Measurements from ENCODE around the gene MAPKAPK3.
A peak's percentile ranks its signal among the peaks of the same experiment; 100 is the strongest.
"Not testable (repeated sequence)": the region's sequence is repeated elsewhere in the genome, so short reads cannot be mapped to it uniquely, and the experiment has no call there.

MAPKAPK3 gene

DNA sequence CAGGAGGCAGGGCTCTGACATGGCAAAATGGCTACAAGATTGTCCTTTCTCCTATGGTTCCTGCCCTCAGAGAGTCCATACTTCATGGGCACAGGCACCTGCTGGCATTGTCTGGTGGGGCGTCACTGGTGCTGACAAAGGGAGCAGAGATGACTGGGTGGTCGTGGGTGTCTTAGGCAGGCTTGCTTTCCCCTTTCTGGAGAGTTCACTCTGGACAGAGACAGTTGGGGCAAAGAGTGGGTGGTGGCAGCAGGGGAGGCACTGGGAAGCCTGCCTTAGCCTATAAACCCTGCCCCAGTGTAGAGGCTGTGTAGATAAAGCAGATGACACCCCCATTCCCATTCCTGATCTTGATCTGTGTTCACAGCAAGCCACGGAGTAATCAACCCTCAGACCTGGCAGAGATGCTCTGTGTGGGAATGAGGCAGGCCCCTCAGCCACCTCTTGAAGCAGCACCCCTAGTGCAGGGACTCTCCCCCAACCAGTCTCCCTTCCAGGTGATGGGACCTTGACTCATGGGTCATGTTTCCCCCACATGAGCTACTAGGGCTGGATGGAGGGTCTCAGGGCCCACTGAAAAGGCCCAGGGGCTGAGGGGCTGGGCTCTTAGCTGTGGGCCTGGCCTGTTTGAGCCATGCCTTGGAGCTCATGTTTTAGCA lies 37.1 kb downstream of the MAPKAPK3 start:
- DNase-seq (ENCODE audit: low read depth in 2 of 2, low spot score in 1 of 2), result no peak

DNA sequence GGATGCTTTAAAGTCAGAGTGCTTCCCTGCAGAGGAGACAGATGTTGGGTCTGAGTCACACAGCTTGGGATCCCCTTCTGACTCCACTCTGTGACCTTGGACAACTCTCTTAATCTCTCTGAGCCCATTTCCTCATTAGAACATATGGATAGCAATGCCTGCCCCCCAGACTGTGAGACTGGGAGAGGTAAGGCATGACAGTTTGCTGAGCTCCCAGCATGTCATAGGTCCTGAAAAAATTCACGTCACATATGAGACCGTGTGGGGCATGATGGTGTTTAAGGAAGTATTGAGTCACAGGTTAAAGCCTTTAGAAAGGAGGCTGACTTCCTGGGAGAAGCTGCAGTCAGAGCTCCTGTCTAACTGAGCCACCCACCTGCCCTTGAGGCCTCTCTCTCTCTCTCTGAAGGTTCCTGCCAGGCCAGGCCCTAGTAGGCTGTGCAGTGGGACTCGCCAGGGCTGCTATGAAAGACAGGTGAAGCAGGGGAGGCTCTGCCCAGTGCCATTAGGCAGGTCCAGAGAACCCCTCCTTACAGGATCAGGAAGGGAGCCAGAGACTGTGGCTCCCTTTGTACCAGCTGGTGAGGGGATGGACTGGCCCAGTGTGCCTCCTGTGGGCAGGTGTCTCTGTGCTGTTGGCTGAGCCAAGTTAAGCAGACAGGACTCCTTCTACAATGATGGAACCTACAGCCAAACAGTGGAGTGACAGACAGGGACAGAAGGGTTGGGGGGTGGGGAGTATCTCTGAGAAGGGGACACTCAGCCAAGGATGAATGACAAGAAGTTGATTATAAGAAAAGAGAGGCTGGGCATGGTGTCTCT lies 38.3 kb downstream of the MAPKAPK3 start:
- DNase-seq (ENCODE audit: low read depth in 2 of 2, low spot score in 1 of 2), result no peak

DNA sequence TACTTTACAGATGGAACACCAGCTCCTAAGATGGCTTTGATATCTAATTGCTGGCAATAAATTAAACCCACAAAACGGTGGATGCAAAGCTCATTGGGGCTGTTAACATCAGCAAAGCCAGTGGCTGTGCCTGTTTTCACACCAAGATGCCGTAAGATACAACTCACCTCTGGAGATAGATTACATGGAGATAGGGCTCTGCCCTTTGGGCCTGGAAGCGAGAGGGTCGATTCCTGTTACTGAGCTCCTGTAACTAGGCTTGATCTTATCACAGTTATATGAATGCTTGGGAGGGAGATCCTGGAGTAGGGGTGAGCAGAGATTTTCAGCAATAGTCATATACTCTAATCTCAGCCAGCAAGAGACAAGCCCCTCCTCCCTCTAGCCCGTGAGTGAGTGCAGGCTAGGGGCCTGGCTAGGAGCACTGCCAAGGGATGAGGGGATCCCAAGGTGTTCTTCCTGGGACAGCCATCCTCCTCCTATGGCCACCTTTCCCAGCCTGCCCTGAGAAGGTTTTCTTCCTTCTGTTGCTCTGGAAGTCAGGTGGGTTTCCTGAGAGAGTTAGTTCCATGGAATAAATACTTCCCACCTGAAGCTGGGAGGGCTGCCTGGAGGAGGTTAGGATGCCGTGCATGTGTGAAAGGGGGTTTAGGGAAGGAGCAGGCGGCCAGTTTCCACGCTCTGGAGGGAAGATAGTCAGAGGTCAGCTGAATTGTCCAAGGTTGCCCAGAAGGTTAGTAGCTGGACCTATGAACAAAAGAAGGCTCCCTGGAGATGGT lies 39.7 kb downstream of the MAPKAPK3 start:
- no peak for DNase-seq (ENCODE audit: low read depth in 2 of 2, low spot score in 1 of 2)

DNA sequence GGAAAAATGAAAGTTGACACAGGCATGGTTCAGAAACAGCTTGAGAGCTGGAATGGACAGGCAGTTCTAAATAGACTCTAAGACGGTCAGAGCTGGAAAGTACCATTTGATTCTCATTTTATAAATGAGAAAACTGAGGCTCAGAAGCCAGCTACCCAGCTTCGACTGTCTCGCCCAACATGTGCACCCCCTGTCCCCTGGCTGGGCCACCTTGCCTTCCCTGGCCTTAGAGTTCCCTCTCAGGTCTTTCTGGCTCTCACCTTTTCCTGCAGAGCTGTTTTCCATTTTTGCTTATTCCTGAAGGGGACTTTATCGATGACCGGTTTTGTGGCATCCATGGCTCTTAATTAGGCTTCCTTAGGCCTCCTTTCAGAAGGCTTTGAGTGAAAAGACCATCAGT lies 40.5 kb downstream of the MAPKAPK3 start:
- no peak for DNase-seq (ENCODE audit: low read depth in 2 of 2, low spot score in 1 of 2)

DNA sequence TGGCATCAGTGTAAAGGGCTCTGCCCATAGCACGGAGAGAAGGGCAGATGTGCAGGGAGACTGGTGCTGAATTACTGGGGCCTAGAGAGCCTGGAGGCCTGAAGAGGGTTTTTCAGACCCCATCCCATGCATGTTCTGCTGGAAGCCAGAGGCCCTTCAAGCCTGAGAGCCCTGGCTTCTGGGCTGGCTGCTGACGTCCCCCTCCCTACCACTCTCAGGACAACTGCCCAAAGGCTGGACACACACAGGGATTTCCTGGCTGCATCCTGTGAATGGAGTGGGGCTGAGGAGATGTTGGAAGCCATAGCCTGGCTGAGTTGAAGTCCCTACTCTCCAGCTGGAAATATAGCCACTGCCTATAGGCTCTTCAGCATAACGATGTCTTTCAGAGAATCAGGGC lies 40.9 kb downstream of the MAPKAPK3 start:
- DNase-seq (ENCODE audit: low read depth in 2 of 2, low spot score in 1 of 2), result no peak

DNA sequence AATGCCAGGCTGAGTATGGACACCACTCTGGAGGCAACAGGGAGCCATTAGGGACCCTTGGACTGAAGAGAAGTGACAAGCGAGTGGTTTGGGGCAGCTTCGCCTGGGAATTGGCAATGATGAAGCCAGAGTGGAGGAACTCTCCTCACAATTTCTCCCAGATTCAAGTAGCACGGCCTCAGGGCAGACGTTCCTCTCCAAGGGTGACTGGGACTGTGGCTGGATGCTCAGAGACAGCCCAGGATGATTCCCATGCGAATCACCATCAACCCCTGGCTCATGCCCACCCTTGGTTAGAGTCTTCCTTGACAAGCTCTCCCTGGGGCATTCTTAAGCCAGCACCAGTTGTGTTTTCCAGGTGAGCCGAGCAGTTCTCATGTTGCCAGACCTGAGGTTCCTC lies 41.5 kb downstream of the MAPKAPK3 start:
- DNase-seq (ENCODE audit: low read depth in 2 of 2, low spot score in 1 of 2), result no peak

DNA sequence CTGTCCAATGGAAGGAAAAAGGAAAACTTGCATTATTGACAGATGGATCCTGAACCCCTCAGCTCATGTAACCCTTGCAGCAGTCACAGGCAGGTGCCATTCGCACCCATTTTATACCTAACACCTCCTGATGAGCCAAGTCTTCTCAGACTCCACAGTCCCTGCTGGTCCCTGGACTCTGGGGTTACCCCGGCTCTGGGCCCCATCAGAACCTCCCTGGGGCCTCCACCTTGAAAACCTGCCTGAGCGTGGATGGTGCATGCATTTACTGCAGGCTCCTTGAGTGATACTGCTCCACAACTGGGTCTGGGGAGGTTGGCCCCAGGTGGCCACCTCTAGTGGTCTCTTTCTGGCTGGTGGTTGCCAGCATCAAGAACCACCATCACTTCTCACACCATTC lies 41.9 kb downstream of the MAPKAPK3 start:
- DNase-seq (ENCODE audit: low read depth in 2 of 2, low spot score in 1 of 2), result no peak

DNA sequence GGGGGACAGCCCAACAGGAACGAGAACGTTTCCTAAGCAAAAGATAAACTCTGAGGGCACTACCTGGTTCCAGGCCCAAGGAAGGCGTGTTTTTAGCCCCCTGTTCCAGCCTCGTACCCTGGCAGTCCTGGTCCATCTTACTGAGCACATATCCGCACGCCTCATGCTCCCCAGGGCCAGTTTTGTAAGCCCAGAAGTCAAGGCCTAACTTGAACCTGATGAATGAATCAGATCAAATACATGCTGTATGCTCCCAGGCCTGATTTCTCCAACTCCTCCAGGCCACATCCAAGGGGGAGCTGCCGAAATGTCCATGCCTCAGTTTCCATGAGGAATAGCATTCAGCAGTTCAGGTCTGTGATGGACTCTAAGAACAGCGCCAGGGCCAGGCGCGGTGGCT lies 43.4 kb downstream of the MAPKAPK3 start:
- DNase-seq (ENCODE audit: low read depth in 2 of 2, low spot score in 1 of 2), result no peak

DNA sequence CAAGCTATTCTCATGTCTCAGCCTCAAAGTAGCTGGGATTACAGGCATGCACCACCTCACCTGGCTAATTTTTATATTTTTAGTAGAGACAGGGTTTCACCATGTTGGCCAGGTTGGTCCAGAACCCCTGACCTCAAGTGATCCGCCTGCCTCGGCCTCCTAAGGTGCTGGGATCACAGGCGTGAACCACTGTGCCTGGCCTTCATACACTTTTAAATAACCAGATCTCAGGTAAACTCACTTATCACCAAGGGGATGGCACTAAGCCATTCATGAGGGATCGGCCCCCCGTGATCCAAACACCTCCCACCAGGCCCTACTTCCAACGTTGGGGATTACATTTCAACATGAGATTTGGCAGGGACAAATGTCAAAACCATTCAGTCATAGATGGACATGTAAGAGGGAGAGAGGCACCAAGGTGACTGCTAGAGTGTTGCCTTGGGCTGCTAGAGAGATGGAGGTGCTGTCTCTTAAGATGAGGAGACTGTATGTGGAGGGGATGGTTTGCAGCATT lies 44.4 kb downstream of the MAPKAPK3 start:
- no peak for DNase-seq (ENCODE audit: low read depth in 2 of 2, low spot score in 1 of 2)

DNA sequence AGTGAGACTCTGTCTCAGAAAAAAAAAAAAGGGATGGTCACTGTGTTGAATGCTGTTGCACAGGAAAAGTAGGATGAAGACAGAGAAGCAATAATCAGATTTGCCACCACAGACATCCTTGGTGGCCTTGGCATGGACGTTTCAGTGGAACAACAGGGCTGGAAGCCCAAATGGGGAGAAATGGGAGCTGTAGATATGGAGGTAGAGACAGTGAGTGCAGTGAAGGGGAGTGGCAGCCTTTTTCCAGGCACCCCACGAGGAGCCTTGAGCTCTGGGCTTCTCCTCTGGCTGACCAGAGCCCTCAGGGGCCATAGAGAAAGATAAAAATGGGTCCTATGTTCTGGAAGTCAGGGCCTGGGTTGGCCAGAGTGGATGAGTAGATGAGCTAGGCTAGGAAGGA lies 45.5 kb downstream of the MAPKAPK3 start:
- DNase-seq (ENCODE audit: low read depth in 2 of 2, low spot score in 1 of 2), result no peak

DNA sequence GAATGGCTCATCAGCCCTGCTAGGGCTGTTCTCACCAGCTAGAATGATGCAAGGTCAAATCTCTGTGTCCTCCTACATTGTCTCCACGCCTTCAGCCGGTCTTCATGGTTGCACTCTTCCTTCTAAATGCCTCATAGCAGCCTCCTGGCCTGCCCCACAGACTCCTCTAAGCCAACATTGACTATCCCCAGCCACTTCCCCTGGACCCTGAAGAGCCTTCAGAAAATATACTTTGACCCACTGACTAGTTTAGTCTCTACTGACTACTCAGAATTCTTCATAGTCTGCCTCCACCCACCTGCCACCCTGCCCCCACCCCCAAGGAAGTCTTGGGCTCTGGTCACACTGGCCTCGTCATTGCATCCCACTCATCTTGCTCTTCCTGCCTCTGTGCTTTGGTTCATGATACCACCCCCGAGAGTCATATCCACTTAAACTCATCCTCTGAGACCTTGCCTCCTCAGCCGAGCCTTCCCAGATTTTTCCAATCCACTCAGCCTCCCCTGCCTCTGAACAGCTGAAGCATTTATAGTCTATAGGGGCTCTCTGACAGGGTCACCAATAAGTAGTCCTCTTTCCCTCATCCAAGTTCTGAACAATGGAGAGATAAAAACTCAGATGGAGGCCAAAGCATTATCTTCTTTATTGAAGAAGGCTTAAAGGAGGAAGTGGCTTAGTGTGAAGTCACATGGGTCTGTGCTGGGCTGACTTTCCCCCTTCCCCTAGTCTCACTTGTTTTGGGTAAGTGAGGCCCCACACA lies 48.3 kb downstream of the MAPKAPK3 start:
- no peak for DNase-seq (ENCODE audit: low read depth in 2 of 2, low spot score in 1 of 2)

DNA sequence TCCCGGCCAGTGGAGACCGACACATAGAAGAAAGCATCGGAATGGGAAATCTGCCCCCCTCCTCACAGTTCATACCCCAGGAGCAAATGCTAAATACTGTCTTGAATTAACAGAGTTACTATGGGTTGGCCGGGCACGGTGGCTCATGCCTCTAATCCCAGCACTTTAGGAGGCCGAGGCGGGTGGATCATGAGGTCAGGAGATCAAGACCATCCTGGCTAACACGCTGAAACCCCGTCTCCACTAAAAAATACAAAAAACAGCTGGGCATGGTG lies 48.8 kb downstream of the MAPKAPK3 start:
- DNase-seq (ENCODE audit: low read depth in 2 of 2, low spot score in 1 of 2), result not testable (repeated sequence)

DNA sequence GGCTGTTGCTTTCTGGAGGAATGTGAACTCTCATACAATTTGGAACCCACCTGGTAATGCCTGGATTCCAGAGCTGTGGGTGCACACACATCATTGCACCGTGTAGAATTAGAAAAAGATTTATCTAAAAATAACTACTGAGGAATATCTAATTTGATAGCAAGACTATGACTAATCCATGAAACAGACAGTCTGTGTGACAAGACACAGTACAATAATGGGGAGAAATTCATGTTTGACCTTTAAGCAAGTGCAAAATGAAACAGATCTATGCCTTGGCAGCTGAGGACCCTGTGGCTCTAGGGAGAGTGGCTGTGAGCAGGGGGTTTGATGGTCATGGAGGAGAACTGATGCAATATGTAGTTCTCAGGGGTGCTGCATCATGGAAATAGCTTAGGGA lies 49.9 kb downstream of the MAPKAPK3 start:
- DNase-seq (ENCODE audit: low read depth in 2 of 2, low spot score in 1 of 2), result no peak

DNA sequence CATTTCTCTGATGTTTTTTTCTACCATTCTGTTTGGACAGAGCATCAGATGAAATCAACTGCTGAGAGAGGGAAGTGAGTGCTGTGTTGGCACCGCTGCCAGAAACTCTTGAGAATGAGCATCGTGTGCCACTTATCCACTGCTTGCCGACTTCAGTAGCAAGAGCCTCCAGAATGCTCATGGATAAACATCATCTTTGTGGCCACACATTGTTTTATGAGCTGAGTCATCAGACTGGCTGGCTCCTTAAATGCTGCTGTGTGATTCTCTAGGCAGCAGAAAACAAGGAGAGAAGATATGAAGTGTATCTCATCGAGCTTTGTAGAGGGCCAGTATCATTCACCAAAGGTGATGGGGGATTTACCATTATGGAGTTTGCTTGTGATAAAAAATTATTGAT lies 54.4 kb downstream of the MAPKAPK3 start:
- DNase-seq (ENCODE audit: low read depth in 2 of 2, low spot score in 1 of 2), result no peak

DNA sequence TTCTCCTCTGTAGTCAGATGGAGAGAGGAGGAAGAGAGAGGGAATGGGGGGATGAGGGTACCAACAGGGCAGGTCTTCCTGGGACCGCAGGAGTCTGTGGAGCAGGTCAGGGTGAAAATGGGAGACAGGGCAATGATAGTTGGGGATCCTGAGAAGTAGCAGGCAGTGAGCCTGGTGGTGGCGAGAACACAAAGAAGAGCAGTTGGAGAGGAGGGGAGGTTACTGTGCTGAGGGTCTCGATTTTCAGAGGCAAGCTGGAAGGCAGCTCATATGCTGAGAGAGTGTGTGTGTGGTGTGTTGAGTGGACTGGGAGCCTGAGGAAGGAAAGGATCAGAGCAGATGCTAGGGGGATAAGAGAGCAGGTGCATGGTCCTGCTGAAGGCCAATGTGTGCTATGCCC lies 55.7 kb downstream of the MAPKAPK3 start:
- no peak for DNase-seq (ENCODE audit: low read depth in 2 of 2, low spot score in 1 of 2)

DNA sequence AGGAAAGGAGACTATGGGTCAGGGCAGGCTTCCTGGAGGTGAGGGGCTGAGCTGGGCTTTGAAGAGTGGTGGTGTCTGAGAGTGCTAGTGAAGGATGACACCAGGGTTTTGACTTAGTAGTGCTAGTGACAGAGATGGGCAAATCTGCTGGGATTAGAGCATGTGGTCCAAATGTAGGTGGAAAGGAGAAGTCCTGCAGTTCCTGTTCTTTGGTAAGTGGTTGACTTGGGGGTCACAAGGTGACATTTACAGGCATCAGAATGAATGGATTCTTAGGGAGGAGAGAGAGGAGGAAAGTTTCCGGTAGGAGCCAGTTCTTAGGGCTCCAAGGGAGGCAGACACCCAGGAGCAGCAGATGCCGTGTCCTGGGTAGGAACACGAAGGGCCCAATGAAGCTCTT lies 57.0 kb downstream of the MAPKAPK3 start:
- DNase-seq (ENCODE audit: low read depth in 2 of 2, low spot score in 1 of 2), result no peak

DNA sequence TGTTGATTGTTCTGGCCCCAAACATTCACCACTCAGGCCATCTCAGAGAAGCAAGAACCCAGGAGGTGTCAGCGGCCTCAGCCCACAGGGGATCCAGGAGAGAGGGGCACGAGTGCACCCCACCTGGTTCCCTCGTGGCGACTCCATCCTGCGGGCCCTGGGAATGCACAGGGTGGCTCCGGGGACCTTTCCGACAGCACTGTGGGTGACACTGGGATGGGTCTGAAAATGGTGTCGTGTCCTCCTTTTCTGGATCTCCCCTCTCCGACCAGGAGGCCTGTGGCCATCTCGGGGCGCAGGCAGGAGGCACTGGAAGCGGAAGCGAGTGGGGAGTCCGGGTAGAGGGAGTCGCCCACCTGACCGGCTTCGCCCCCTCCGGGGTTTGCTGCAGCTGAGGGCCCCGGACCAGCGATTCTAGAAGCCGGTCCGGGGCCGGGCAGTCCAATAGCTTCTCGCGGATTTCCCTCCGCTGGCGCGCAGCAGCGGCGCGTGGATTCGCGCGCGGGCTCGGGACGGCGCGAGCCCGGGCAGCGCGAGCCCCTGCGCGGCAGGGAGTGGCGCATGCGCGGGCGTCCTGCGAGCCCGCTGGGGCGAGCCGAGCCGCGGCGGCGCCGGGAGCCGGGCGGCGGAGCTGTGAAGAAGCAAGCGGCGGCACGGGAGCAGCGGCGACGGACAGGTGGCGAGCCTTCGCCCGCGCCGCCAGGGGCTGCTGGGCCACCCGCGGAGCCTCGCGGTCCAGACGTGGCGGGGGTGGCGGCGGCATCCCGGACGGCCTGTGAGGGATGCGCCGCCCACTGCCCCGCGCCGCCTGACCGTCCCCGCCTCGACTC lies 57.6 kb downstream of the MAPKAPK3 start, which contains the start of gene DOCK3:
Gene DOCK3, plus strand, starts transcription at position 579 of the 830 bp plus-strand sequence. CDS start 337 bp downstream, outside the sequence.
- DNase-seq (ENCODE audit: low read depth in 2 of 2, low spot score in 1 of 2), result peak; percentile 8 to 42

DNA sequence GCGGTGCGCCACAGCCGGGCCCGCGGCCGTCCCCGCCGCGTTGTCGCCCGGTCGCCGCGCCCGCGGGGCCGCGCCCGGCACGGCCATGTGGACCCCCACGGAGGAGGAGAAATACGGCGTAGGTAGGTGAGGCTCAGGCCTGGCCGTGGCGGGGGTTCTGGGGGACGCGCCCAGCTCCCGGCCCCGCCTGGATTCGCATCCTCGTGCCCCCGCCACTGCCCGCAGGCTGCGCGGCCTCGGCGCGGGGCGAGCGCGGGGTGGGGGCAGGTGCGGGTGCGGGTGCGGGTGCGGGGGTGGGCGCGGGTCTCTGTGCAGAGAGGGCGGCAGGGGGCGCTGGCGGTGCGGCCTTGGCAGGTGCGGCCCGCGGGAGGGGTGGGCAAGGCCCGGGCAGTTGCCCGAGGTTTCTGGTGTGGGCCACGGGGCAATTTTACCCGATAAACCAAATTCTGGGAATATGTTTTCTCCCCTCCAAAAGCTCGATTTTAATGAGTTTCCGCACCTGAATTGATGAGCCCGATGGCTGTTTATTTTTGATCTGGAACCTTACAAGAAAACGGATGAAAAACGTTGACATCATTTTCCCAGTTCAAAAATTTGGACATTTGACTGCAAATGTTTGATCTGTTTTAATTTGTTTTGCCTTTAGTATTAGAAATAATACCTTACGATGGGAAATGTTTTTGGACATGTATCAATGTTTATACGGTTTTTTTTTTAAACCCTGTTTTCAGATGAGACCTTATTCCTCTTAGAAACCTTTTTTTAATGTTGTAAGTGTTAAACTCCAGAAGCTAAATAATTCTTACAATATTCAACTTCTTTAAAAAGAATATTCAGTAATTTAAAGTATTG lies 58.5 kb downstream of the MAPKAPK3 start:
- peak; percentile 13 to 24 for DNase-seq (ENCODE audit: low read depth in 2 of 2, low spot score in 1 of 2)

DNA sequence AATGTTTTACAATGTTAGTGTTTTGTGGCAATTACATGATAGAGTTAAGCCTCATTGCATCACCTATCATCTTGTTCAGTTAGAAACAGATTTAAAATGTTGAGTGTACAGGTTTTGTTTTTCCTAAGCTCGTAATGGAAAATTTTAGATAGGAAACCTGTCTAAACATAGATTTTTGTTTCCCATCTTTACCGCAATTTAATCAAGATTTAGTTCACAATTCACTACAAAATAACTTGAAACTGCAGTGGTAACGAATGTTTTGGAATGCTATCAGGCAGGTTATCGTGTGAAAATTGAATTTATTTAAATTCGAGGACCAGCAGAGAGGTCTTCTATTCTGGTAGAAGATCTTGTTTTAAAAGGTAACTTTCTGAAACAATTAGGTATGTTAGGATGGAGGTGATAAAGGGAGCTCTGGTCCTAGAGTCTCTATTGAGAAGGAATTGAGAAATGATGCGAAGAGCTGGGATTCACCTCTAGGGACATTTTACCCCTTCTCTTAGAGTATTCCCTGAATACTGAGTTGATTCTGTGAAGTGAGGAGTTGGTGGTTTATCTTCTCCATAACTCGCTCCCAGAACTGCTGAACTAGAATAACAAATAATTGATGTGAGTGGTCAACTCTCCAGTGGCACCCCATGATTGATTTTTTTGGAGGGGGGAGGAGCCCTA lies 59.2 kb downstream of the MAPKAPK3 start:
- DNase-seq (ENCODE audit: low read depth in 2 of 2, low spot score in 1 of 2), result no peak
